Esophagus squamous epithelium (tissue), 4 donors: ENCODE results near the gene LMOD1.

ENCODE experiments used
- CTCF ChIP-seq, 6 experiments: fragments of 450-650 bp in 4 of 6; fragments of 200-600 bp in 2 of 6; sonication (generic) in 2 of 6; IDR thresholded peaks; one replicate each; pipeline ENCODE4 v1.5.1; 2016 to 2019; ENCODE audit warnings: antibody characterized with exemption in 6 of 6, mild to moderate bottlenecking in 4 of 6, moderate library complexity in 4 of 6
- POLR2A ChIP-seq, 4 donors: fragments of 450-650 bp; IDR thresholded peaks; one replicate each; pipeline ENCODE4 v1.6.1; 2017; ENCODE audit warnings: antibody characterized with exemption in 4 of 4, mild to moderate bottlenecking in 4 of 4, moderate library complexity in 3 of 4

- TF ChIP-seq CTCF (IDR thresholded peaks at IDR 0.05), result no peak
- TF ChIP-seq POLR2A (IDR thresholded peaks at IDR 0.05), result no peak
Observed at GRCh38 chr1:201884425-201884824, 61.9 kb downstream of the LMOD1 start.
